ENCODE data around the gene DDX42. TPM values are rescaled to one million over a fixed set of nuclear protein-coding genes. Genes with fewer than 3 reads are reported as not detected.

The DDX42 gene, protein sequence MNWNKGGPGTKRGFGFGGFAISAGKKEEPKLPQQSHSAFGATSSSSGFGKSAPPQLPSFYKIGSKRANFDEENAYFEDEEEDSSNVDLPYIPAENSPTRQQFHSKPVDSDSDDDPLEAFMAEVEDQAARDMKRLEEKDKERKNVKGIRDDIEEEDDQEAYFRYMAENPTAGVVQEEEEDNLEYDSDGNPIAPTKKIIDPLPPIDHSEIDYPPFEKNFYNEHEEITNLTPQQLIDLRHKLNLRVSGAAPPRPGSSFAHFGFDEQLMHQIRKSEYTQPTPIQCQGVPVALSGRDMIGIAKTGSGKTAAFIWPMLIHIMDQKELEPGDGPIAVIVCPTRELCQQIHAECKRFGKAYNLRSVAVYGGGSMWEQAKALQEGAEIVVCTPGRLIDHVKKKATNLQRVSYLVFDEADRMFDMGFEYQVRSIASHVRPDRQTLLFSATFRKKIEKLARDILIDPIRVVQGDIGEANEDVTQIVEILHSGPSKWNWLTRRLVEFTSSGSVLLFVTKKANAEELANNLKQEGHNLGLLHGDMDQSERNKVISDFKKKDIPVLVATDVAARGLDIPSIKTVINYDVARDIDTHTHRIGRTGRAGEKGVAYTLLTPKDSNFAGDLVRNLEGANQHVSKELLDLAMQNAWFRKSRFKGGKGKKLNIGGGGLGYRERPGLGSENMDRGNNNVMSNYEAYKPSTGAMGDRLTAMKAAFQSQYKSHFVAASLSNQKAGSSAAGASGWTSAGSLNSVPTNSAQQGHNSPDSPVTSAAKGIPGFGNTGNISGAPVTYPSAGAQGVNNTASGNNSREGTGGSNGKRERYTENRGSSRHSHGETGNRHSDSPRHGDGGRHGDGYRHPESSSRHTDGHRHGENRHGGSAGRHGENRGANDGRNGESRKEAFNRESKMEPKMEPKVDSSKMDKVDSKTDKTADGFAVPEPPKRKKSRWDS
- 100 to 1,000 TPM in 6 of 10 donors, 10 to 100 TPM in 4; 76.6 to 144 (median 106) TPM for polyA plus RNA-seq (ENCODE audit: insufficient read length in 10 of 10)
- long read RNA-seq, donor 1, full-length matches to known transcripts: 41 of 41 reads
- long read RNA-seq, donor 1, partial matches to known transcripts: 0 of 41 reads
- long read RNA-seq, donor 1, other reads (novel, unspliced or antisense): 0 of 41 reads
- long read RNA-seq, donor 2, transcript DDX42-214 (1 exons, 2,244 nt): major isoform, 32 of 32 reads
- long read RNA-seq, donor 2, partial matches to known transcripts: 0 of 32 reads
- long read RNA-seq, donor 2, other reads (novel, unspliced or antisense): 0 of 32 reads
- long read RNA-seq, donor 3, partial matches to known transcripts: 0 of 1 reads
- long read RNA-seq, donor 3, other reads (novel, unspliced or antisense): 0 of 1 reads
- long read RNA-seq, donor 4, transcript DDX42-214 (1 exons, 2,244 nt): major isoform, 27 of 27 reads
- long read RNA-seq, donor 4, partial matches to known transcripts: 0 of 27 reads
- long read RNA-seq, donor 4, other reads (novel, unspliced or antisense): 0 of 27 reads
- long read RNA-seq, donor 5, transcript DDX42-214 (1 exons, 2,244 nt): major isoform, 30 of 39 reads
- long read RNA-seq, donor 5, partial matches to known transcripts: 5 of 39 reads
- long read RNA-seq, donor 5, other reads (novel, unspliced or antisense): 0 of 39 reads
- long read RNA-seq, donor 6, transcript DDX42-214 (1 exons, 2,244 nt): major isoform, 31 of 105 reads
- long read RNA-seq, donor 6, partial matches to known transcripts: 72 of 105 reads
- long read RNA-seq, donor 6, other reads (novel, unspliced or antisense): 0 of 105 reads
- long read RNA-seq, donor 7, transcript DDX42-214 (1 exons, 2,244 nt): major isoform, 35 of 40 reads
- long read RNA-seq, donor 7, partial matches to known transcripts: 0 of 40 reads
- long read RNA-seq, donor 7, other reads (novel, unspliced or antisense): 0 of 40 reads
- long read RNA-seq, donor 8, transcript DDX42-214 (1 exons, 2,244 nt): major isoform, 33 of 36 reads
- long read RNA-seq, donor 8, partial matches to known transcripts: 0 of 36 reads
- long read RNA-seq, donor 8, other reads (novel, unspliced or antisense): 0 of 36 reads
- long read RNA-seq, donor 9, partial matches to known transcripts: 0 of 5 reads
- long read RNA-seq, donor 9, other reads (novel, unspliced or antisense): 0 of 5 reads

- DNase-seq: peak; percentile 30 to 83 (median 55)
Measured at GRCh38 chr17:63774141-63774968, at the start of gene DDX42. Gene DDX42 (plus strand): TSS chr17:63774170. CDS start chr17:63787050, 12,880 bp downstream.

DNA sequence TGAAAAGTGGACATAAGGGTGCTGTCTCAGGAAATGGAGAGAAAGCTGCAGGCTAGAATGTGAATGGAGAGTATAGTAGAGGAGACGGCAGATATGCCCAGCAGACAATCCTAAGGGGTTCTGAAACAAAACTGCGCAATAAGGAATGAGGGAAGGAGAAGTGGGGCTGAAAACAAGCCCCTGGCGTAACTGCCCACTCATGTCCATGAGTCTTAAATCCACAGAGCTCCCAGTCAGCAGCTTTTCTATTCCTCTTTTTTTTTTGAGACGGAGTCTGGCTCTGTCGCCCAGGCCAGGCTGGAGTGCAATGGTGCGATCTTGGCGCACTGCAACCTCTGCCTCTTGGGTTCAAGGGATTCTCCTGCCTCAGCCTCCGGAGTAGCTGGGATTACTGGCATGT is 38.3 kb upstream of the DDX42 start:
- no peak for DNase-seq

DNA sequence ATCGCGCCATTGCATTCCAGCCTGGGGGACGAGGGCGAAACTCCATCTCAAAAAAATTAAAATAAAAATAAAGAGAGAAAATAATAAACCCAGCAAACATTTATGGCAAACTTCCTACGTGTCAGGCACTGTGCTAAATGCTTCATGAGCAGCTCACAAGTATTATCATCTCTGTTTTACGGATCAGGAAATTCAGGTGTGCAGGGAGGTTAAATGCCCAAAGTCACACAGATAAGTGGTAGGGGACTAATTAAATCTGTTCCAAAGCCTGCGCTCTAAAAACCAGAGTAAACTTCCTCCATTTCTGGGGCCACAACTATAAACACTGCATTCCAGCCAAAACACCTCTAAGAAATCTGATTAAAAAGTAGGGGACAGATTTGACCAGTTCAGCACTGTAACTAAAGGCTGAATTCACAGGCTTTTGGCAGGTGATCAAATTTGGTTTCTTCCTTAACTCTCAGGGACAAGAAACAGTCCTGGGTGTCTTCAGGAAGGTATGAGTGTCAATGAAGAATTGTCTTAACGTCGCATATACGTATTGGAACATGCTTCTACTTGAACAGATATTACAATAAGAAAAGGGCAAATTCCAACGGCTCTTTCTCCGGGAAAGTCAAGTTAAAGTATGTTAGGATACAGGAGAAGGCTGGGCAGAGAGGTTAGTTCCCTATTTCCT is 33.4 kb upstream of the DDX42 start:
- DNase-seq: peak; percentile 2 to 30 (median 13)

DNA sequence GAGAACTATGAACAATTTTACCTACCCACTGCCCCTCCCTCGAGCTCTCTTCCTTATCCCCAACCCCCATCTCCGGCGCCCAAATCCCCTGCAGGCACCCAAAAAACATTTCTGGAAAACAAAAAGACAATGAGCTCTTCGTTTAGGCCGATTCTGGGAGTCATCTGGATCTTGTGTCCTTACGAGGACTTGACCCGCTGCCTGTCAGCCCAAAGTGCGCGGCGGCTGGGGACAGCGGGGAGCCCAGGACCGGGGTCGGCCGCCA is 32.9 kb upstream of the DDX42 start:
- DNase-seq: no peak

GRCh38 chr17:63741408-63742173 is 32.4 kb upstream of the DDX42 start, which contains the start of gene STRADA:
Gene STRADA (minus strand): TSS chr17:63741799. CDS start chr17:63728369, 13,430 bp downstream.
- DNase-seq: peak; percentile 96 to 99 (median 99)

DNA sequence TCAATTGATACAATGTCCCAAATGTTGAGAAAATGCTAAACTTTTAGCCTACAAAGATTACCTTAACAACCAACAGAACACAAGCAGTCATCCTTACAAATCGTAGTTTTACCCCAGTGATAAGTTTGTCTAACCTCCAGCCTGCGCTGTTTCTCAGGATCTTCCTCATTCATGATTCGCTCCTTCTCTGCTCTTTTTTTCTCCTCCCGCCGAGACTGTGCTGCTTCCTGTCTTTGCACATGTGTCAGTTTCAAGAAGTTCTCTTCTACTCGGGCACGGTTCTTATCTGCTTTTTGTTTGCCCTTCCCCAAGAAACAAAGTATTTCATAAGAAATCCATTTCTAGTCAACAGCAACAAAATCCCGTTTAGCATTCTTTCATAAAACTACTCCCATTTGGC is 22.2 kb upstream of the DDX42 start:
- DNase-seq: no peak

- no peak for DNase-seq
Measured at GRCh38 chr17:63752707-63753106, 21.3 kb upstream of the DDX42 start.

- no peak for DNase-seq
Measured at GRCh38 chr17:63753215-63753614, 20.8 kb upstream of the DDX42 start.

DNA sequence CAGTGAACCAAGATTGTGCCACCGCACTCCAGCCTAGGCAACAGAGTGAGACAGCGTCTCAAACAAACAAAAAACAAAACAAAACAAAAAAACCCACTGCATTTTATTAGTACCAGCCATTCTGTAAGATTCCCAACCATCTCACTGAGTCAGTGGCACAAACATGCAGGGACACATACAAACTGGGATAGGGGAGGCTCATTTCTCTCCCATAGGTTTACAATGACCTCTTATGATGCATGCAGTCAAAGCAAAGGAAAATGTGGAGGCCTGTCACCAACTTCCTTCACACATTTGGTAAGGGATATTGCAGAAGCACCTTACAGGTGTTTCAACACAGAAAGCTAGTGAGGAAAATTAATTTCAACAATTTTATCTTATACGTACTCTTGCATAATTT is 19.9 kb upstream of the DDX42 start:
- DNase-seq: no peak

- DNase-seq: no peak
Measured at GRCh38 chr17:63758428-63758827, 15.5 kb upstream of the DDX42 start.

- DNase-seq: no peak
Measured at GRCh38 chr17:63760771-63761539, 13.0 kb upstream of the DDX42 start.

GRCh38 chr17:63762161-63763078 is 11.6 kb upstream of the DDX42 start:
- no peak for DNase-seq

DNA sequence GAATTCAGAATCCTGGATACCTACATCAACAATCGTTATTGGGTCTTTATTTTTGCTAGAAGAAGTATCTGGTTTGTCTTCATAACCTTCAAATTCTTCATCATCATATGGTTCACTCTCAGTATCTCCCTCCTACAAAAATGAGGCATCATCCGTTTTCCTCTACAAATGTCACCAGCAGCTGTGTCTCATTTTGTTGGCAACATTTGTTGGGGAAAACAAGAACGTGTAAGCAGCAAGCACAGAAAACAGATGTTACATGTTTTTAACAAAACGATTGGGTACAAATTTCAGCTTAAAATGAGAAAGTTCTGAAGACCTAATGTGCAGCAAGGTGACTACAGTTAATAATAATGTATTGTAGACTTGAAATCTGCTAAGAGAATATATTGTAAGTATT is 9.3 kb upstream of the DDX42 start:
- DNase-seq: no peak

GRCh38 chr17:63766754-63767153 is 7.2 kb upstream of the DDX42 start:
- no peak for DNase-seq

GRCh38 chr17:63768433-63768832 is 5.5 kb upstream of the DDX42 start:
- no peak for DNase-seq

DNA sequence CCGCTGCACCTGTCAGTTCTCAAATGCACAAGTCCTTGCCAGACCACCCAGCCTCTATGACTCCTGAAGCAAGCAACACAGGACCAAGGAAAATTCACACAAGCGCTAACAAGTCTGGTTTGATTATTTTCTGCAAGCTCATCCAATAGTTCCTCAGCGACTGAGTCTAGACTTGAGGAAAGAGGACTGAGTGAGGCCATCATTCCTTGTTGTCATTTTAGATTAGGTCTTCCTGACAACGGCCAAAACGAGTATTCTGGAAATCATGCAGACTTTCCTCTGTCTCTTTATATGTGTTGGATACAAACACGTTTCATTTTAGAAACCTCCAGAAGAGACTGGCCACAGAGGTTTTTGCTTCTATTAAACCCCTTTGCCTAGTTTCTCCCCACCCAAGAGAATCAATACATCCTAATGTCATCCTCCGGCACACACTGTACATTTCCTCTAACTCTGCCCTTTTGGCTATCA is 1.1 kb upstream of the DDX42 start:
- peak in 2 of 3 donors; percentile 17 to 19 for DNase-seq

All from muscle of back (tissue), 13 donors.